Measurements from ENCODE around the gene ZNF491.
"Not testable (repeated sequence)": the region's sequence is repeated elsewhere in the genome, so short reads cannot be mapped to it uniquely, and the experiment has no call there.

Gene ZNF491

DNA sequence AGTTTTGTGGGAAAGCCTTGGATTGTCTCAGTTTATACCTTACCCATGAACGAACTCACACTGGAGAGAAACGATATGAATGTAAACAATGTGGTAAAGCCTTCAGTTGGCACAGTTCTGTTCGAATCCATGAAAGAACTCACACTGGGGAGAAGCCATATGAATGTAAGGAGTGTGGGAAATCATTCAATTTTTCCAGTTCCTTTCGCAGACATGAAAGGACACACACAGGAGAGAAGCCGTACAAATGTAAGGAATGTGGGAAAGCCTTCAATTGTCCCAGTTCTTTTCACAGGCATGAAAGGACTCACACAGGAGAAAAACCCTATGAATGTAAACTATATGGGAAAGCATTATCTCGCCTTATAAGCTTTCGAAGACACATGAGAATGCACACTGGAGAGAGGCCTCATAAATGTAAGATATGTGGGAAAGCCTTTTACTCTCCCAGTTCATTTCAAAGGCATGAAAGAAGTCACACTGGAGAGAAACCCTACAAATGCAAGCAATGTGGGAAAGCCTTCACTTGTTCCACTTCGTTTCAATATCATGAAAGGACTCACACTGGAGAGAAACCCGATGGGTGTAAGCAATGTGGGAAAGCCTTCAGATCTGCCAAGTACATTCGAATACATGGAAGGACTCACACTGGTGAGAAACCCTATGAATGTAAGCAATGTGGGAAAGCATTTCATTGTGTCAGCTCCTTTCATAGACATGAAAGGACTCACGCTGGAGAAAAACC lies 8.2 kb downstream of the ZNF491 start:
- DNase-seq (ENCODE audit: low spot score), result no peak

DNA sequence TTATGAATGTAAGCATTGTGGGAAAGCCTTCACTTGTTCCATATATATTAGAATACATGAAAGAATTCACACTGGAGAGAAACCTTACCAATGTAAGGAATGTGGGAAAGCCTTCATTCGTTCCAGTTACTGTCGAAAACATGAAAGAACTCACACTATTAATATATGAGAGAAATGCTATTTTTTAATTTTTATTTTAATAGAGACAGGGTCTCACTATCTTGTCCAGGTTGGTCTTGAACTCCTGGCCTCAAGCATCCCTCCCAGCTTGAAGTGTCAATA lies 8.7 kb downstream of the ZNF491 start:
- no peak for DNase-seq (ENCODE audit: low spot score)

DNA sequence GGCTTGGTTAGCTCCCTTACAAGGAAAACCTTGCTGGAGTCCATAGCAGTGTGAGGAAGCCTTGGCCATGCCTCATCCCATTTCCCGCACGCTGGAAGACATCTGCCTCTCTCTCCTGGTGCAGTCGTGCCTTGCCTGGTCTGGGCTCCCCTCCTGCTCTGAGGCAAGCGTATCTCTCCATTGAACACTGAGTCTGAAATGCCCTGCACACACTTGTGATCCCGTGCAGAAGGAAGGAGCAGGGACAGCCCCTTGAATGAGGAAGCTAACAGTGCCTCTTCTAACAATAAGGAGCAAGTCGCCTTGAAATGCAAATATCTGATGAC lies 15.3 kb downstream of the ZNF491 start:
- no peak for DNase-seq (ENCODE audit: low spot score)

DNA sequence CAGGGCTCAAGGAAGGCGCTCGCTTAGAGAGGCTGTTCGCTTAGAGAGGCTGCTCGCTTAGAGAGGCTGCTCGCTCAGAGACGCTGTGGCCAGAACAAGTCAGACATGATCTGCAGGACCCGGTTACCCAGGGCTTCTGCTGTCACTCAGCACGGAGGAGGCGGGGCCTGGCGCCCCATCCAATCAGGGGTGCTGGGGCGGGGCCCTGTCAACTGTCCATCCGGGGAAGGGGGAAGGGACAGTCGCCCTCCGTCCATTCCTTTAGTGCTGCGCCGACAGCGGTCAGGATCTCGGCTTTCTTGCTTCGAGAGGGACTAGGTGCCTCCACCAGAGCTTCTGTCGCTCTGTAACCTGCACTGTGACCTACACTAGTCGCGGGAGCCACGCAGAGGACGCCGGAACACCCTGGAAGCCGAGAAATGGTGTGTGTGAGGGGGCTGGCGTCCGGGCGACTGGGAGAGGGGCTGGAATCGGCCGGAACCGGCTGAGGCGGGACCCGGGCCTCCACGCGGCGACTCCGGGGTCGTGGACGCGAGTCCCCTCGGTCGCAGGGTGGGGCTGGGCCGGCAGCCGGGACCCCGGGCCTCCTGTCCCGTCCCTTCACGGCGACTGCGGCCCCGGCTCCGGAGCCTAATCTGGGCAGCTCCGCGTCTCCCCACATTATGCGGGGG lies 15.8 kb downstream of the ZNF491 start, which contains the start of gene ZNF440:
ZNF440 (plus strand) TSS at position 245 of the 671 bp plus-strand sequence; CDS start at position 420, 175 bp downstream.
- DNase-seq (ENCODE audit: low spot score), result peak; percentile 88

DNA sequence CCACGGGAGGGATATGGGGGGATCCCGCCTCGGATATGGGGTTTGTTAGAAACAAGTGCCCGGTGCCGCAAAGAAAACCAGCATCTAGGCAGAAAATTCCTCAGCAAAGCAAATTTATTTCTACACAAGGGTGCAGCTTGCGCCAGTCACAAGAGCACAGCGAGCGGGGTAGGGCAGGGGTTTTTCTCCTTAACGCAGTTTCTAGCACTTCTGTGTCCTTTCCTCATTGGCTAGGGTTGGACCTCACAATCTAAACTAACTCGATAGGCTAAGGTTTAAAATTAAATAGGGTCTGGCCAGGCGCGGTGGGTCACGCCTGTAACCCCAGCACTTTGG lies 16.3 kb downstream of the ZNF491 start:
- no peak for DNase-seq (ENCODE audit: low spot score)

DNA sequence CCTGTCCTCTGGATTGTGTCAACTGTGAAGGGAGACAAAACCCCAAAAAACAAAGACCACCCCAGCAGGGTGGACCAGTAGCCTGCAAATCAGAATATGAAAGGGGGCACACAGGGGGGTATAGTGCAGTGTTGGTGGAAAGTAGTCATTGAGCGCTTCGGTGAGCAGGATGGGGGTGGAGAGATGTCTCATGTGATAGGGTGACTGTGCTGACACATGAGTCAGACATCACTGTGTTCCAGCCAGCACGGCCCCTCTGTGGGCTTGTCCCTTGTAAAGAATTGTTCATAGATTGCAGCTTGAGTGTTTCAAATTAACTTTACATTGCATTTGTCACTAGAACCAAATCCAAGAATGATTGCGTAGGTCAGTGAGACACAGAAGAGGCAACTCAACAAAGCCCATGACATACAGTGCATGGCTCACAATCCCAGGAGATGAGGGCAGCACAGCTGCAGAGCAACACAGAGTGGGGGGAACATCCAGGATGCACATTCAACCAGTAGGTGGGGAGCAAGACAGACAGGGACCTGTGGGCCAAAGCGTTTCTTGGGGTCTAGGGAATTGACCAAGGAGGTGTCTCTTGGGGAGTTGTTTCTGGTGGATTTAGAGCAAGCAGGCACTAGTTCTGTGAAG lies 23.3 kb downstream of the ZNF491 start:
- no peak for DNase-seq (ENCODE audit: low spot score)

DNA sequence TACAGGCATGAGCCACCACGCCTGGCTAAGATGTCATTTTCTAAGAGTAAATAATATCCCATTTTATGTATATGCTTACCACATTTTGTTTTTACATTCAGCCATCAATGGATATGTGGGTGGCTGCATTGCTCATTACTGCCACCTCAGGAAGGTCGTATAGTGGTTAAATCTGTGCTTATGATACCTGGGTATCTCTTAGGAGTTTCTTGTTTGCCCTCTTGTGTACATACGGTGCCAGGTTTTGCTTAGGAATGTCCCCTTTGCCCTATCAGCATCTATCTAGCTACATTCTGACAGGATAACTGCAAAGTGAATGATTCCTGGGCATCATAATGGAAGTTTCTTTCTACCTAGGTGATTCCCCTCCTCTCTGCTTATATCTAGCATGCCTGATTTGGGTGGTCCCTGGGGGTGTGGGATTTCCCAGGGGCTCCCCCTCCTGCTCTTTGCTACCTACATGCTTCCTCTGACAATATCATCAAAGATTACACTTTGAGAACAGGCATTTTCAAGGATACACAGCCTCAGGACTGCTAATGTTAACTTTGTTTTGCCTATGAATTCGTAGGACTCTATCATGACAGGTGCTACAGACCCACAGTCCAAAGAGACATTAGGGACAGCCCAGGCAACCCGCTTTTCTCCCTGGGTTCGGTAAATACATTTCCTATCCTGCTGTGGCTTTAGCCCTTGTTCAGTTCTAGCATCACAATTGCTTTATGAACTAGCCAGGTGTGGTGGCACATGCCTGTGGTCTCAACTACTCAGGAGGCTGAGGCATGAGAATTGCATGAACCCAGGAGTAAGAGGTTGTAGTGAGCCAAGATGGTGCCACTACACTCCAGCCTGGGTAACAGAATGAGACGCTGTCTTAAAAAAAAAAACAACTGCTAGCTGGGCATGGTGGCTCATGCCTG lies 30.9 kb downstream of the ZNF491 start:
- DNase-seq (ENCODE audit: low spot score), result not testable (repeated sequence)

DNA sequence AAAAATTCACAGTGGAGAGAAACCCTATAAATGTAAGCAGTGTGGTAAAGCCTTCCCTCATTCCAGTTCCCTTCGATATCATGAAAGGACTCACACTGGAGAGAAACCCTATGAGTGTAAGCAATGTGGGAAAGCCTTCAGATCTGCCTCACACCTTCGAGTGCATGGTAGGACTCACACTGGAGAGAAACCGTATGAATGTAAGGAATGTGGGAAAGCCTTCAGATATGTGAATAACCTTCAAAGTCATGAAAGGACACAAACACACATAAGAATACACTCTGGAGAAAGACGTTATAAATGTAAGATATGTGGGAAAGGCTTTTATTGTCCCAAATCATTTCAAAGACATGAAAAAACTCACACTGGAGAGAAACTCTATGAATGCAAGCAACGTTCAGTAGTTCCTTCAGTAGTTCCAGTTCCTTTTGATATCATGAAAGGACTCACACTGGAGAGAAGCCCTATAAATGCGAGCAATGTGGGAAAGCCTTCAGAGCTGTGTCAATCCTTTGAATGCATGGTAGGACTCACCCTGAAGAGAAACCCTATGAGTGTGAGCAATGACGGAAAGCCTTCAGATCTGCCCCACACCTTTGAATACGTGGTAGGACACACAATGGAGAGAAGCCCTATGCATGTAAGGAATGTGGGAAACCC lies 34.1 kb downstream of the ZNF491 start:
- DNase-seq (ENCODE audit: low spot score), result no peak

DNA sequence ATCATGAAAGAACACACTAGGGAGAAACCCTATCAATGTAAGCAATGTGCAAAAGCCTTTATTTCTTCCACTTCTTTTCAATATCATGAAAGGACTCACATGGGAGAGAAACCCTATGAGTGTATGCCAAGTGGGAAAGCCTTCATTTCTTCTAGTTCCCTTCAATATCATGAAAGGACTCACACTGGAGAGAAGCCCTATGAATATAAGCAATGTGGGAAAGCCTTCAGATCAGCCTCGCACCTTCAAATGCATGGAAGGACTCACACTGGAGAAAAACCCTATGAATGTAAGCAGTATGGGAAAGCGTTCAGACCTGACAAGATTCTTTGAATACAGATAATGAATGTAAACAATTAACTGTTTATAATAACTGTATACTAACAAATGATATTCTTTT lies 35.2 kb downstream of the ZNF491 start:
- DNase-seq (ENCODE audit: low spot score), result no peak

DNA sequence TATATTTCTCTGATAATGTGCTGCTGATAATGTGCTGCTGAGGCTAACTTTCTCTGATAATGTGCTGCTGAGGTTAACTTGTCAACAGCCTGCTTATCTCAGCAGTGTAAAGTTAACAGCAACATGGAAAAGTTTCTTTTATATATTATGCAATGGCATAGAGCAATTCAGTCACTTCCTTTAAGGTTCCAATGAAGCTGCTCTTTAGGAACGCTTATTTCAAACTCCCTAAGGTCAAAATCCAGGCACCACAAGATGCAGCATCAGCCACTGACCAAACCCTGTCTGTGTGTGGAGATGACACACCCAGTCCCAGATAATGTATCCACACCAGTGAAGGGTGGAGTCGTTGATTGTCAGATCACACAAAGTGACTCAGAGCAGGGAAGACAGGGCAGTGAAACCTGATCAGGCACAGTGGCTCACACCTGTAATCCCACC lies 37.3 kb downstream of the ZNF491 start:
- DNase-seq (ENCODE audit: low spot score), result not testable (repeated sequence)

DNA sequence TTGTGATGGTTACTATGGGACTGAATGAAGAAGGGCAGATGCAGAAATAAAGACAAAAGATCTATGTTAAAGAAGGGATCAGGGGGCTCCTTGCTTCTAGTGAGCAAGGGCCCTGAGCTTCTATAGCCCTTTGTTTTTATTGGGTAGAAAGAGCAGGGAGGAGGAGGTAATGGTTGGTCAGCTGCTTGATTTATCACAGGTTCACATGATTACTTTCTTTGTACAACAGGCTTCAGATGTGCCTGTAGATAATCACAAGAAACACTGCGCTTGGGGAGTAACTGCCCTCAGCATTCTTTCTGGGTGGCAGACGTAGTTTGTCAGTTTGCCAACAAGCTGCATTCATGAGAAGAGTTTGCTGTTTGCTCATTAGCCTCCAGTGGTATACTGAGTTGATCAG lies 45.4 kb downstream of the ZNF491 start:
- no peak for DNase-seq (ENCODE audit: low spot score)

DNA sequence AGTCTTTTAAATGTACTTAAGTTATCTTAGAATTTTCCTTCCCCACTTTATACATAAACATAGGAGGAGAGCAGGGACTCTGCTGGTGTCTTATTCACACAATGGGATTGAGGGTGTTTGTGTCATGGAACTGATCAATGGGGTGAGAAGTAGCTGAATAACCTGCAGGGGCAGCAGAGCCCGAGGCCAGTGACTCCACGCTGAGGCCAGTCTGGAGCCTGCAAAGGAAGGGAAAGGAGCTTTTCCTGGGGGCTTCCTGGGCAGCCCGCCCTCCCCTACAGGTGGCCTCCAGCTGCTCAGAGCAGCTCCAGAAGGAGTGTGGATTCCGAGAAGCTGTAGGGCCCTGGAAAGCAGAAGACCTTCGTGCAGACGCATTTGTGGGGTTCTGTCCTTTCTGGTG lies 49.3 kb downstream of the ZNF491 start:
- DNase-seq (ENCODE audit: low spot score), result not testable (repeated sequence)

DNA sequence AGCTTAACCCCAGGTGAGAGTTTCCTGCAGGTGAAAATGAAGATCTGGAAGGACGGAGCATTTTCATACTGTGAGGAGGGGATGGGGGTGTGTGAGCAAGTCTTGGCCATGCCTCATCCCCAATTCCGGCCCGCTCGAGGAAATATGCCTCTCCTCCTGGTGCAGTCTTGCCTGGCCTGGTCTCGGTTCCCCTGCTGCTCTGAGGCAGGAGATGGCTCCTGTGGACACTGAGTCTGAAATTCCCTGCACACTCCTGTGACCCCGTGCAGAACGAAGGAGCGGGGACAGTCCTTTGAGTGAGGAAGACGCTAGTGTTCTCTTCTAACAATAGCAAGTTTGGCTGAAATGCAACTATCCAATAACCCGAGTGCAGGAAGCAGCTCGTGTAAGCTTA lies 49.9 kb downstream of the ZNF491 start:
- DNase-seq (ENCODE audit: low spot score), result no peak

DNA sequence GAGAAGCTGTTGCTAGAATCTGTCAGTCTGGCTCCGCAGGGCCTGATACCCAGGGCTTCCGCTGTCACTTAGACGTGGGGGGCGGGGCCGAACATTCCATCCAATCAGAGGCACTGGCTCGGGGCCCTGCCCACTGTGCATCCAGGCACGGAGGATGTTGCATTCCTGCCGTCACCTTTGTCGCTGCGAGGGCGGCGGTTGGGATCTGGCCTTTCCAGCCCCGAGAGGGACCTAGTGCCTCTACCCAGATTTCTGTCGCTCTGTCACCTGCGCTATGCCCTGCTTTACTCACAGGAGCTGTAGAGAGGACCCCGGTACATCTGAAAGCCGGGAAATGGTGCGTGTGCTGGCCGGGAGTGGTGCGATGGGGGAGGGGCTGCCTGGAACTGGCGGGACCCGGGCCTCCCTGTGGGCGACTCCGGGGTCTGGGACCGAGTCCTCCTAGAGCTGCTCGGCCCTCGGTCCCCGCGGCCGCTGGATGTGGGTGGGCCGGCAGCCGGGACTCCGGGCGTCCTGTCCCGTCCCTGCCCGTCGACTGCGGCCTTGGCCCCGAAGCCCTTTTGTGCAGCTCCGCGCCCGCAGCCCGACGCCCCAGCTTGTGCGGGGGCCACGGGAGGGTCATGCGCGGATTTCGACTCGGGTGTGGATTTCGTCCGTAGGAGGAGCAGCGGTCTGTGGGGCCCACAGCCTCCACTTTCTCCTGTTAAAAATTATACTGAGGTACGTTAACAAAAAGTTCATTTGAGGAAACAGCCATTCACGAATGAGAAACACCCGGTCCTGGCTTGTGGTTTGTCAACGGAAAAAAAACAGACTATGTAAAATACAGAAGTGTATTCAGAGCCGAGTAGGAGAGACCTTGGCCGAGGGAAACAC lies 50.5 kb downstream of the ZNF491 start, which contains the start of gene ZNF439:
ZNF439 (plus strand) TSS at position 133 of the 876 bp plus-strand sequence; CDS start at position 275, 142 bp downstream.
- DNase-seq (ENCODE audit: low spot score), result peak; percentile 26

DNA sequence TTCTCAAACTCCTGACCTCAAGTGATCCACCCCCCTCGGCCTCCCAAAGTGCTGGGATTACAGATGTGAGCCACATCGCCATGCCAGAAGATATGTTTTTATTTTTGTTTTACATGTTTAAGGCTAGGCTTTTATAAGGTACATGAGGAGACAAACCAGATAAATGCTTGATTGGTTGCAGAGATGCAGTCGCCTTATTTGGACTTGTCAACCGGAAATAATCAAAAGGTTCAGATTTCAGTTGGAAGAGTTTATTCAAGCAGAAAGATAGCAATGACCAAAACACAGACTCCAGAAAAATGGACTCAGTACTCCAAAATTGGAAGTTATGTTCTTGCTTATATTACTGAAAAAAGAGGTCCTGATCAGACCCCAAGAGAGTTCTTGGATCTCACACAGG lies 52.0 kb downstream of the ZNF491 start:
- not testable (repeated sequence) for DNase-seq (ENCODE audit: low spot score)

DNA sequence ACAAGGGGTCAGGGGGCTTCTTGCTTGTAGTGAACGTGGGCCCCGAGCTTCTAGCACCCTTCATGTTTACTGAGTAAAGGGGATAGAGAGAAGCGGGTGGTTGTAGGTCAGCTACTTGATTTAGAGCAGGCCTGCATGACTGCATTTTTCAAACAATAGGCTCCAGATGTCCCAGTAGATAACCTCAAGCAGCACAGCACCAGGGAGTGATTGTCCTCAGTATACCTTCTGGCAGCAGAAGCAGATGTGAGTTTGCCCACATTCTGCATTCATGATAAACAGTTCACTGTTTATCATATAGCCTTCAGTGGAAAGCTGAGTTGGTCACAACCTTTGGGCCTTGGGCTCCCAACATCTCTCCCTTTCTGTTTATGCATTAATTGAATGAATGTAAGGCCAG lies 55.0 kb downstream of the ZNF491 start:
- no peak for DNase-seq (ENCODE audit: low spot score)

DNA sequence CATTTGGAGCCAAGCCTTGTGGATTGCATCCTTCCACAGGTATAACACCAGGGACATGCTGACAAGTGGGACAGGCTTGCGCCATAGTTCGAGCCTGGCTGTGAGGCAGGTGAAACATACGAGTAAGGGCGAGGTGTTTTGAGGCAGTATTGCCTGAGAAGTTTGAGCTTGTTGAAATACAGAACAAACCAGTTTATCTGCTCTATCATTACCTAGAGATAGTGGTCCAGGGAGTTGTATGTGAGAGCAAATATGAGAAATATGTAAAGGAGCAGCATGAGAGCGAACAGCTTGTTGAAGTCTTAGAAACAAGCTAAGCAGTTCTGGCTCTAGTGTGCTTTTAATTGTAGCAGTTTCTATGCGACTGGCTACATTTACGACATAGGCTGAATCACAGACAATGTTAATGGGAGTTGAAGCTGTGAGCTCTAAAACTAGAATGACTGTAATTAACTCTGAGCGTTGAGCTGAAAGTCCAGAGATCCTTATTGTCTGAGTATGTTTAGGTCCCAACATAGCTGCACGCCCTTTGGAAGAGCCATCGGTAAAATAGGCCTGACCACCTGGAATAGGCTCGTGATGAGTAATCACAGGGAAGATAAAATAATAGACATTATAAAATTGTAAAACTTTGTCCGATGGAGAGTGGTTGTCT lies 58.4 kb downstream of the ZNF491 start:
- DNase-seq (ENCODE audit: low spot score), result no peak

Data from kidney capillary endothelial cell (primary cell).